Upper lobe of left lung (tissue), 6 donors: ENCODE measurements around the gene CDPF1. TPM values are rescaled to one million over a fixed set of nuclear protein-coding genes. Genes with fewer than 3 reads are reported as not detected.

ENCODE experiments used
- ATAC-seq, 2 donors: fragments of 200-7000 bp; cut with Tn5 transposase; one replicate each; pipeline ENCODE4 v1.9.1; 2022; ENCODE audit warnings: mild to moderate bottlenecking in 2 of 2, moderate library complexity in 2 of 2; ENCODE audit not compliant: low FRiP score in 2 of 2
- DNase-seq, 2 donors: peaks; one replicate each; pipeline ENCODE4 v3.0.0-alpha.2; 2019 to 2020
- H3K27ac ChIP-seq, 4 donors: fragments of 200-600 bp; sonication (generic); one replicate each; pipeline ENCODE4 v1.5.1; 2016 to 2019
- H3K27me3 ChIP-seq, 4 donors: fragments of 200-600 bp; sonication (generic); one replicate each; pipeline ENCODE4 v1.5.1; 2017 to 2019
- H3K36me3 ChIP-seq, 4 donors: fragments of 200-600 bp; sonication (generic); one replicate each; pipeline ENCODE4 v1.5.1; 2016 to 2019
- H3K4me1 ChIP-seq, 4 donors: fragments of 200-600 bp; sonication (generic); one replicate each; pipeline ENCODE4 v1.5.1; 2018 to 2019
- H3K4me3 ChIP-seq, 4 donors: fragments of 200-600 bp; sonication (generic); one replicate each; pipeline ENCODE4 v1.5.1; 2017 to 2019; ENCODE audit warnings: mild to moderate bottlenecking in 2 of 4, moderate library complexity in 1 of 4
- H3K9me3 ChIP-seq, 4 donors: fragments of 200-600 bp; sonication (generic); one replicate each; pipeline ENCODE4 v1.5.1; 2018 to 2019
- EP300 ChIP-seq, 4 donors: sonication (generic); formaldehyde crosslinking; IDR thresholded peaks; one replicate each; pipeline ENCODE4 v1.5.1; 2017; ENCODE audit warnings: antibody characterized with exemption in 4 of 4, control low read depth in 2 of 4
- POLR2A ChIP-seq, 4 donors: fragments of 450-650 bp; IDR thresholded peaks; one replicate each; pipeline ENCODE4 v1.5.1; 2016 to 2017; ENCODE audit warnings: antibody characterized with exemption in 4 of 4, mild to moderate bottlenecking in 2 of 4
- POLR2AphosphoS5 ChIP-seq, 2 donors: sonication (generic); formaldehyde crosslinking; IDR thresholded peaks; one replicate each; pipeline ENCODE4 v1.5.1; 2017; ENCODE audit warnings: antibody characterized with exemption in 2 of 2
- WGBS, 2 donors: methylation state at CpG; one replicate each; pipeline ENCODE4 v1.1.5; 2017 to 2018; 5-methylcytosine and 5-hydroxymethylcytosine counted together
- total RNA-seq, 6 donors: library from RNA; depleted of rRNA in 4 of 6; stranded (reverse); fragments of >200 nt in 4 of 6; gene quantifications; one replicate each; pipeline versions ENCODE4 v1.1.0 to v1.2.1, GENCODE V29; 2016 to 2021
- TF ChIP-seq, protein P1 (sequence below), 6 experiments: fragments of 450-650 bp in 4 of 6; fragments of 200-600 bp in 2 of 6; sonication (generic) in 2 of 6; IDR thresholded peaks; one replicate each; pipeline ENCODE4 v1.5.1; 2016 to 2019; ENCODE audit warnings: antibody characterized with exemption in 6 of 6
- donor health status: DM: no; HTN: no; CAD: no; lungs with moderate emphysema.
- donor health status: DM: no; HTN: yes; CAD: no; lungs with severe emphysema.

The CDPF1 gene
- total RNA-seq, 6 donors from 2014 or later, result 6.8 to 22.9 (median 11.2) TPM

DNA sequence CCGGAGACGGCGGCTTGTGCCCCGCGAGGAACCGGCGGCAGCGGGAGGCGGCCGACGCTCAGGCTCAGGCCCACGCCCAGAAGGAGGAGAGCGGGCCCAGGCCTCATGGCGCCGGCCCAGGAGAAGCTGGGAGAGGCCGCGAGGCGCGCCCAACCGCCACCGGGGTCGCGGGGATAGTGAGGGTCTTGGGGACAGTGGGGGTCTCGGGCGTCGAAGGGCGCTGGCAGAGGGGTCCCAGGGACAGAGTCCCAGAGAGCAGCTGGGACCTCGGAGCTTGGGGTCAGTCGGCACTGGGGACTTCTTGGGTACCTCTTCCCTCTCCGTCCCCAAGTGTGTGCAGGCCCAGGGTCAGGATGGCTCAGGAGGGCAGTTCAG lies 13.1 kb upstream of the CDPF1 start, which contains the start of gene PKDREJ:
Gene PKDREJ, minus strand, starts transcription at position 128 of the 375 bp plus-strand sequence. Its CDS starts 21 bp downstream, at position 107.
- WGBS, 2 donors, result 61 to 73% methylated on average over 23 to 29 of the region's 30 CpGs

DNA sequence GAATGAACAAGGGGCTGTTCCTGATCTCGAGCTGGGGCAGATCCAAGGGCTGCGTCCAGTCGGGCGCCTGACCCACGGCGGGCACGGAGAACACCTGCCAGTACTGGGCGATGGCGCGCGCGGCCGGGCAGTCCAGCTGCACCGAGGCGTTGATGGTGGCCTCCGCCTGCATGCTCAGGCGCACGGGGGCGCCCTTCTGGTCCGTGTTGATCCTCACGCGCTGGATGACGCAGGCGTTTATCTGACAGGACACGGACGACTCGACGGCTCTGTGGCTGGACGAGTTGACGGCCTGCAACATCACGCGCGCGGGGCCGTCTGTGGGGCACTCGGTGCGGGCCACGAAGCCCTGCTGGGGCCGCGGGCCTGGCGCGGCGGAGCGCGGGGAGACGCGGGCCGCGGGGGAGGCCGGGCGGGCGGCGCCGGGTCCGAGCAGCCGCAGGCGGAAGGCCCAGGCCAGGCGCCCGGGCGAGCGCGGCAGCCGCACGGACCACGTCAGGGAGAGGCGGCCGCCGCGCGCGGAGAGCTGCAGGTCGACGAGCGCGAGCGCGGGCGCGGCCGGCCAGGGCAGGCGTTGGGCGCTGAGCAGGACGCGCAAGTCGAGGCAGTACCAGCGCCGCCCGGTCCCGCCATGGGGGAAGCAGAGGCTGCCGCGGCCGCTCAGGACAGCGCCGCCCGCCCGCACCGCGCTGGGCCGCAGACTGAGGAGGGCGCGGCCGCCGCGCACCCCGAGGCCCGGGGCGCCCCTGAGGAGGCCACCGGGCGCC lies 12.5 kb upstream of the CDPF1 start:
- TF ChIP-seq, protein P1, sequence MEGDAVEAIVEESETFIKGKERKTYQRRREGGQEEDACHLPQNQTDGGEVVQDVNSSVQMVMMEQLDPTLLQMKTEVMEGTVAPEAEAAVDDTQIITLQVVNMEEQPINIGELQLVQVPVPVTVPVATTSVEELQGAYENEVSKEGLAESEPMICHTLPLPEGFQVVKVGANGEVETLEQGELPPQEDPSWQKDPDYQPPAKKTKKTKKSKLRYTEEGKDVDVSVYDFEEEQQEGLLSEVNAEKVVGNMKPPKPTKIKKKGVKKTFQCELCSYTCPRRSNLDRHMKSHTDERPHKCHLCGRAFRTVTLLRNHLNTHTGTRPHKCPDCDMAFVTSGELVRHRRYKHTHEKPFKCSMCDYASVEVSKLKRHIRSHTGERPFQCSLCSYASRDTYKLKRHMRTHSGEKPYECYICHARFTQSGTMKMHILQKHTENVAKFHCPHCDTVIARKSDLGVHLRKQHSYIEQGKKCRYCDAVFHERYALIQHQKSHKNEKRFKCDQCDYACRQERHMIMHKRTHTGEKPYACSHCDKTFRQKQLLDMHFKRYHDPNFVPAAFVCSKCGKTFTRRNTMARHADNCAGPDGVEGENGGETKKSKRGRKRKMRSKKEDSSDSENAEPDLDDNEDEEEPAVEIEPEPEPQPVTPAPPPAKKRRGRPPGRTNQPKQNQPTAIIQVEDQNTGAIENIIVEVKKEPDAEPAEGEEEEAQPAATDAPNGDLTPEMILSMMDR (IDR thresholded peaks at IDR 0.05), result peak in 5 of 6 experiments; percentile 34 to 55 (median 43)
- TF ChIP-seq POLR2A (IDR thresholded peaks at IDR 0.05), result peak in 1 of 4 donors; percentile 30
- no peak for TF ChIP-seq EP300 (IDR thresholded peaks at IDR 0.05)
- TF ChIP-seq POLR2AphosphoS5 (IDR thresholded peaks at IDR 0.05), result peak; percentile 33 to 51
- peak overlapping the region in 3 of 4 donors; percentile 39 to 44 (median 42) for H3K4me3 ChIP-seq

More for the DNA sequence above, 13.1 kb upstream of the CDPF1 start, which contains the start of gene PKDREJ:
- peak within 1 kb of the TSS in 1 of 4 donors; percentile 56 for H3K27ac ChIP-seq
- DNase-seq, result no peak
- ATAC-seq, result no peak
- no peaks in the 10 kb centered on the region for H3K36me3 ChIP-seq
- peaks cover 0 to 21% (median 14%) of the 10 kb centered on the region in 4 donors for H3K4me1 ChIP-seq
- H3K27me3 ChIP-seq, result no peaks in the 10 kb centered on the region
- H3K4me3 ChIP-seq, result peak within 1 kb of the TSS in 3 of 4 donors; percentile 39 to 44 (median 42)
- TF ChIP-seq POLR2A (IDR thresholded peaks at IDR 0.05), result no peak
- no peak for TF ChIP-seq POLR2AphosphoS5 (IDR thresholded peaks at IDR 0.05)
- TF ChIP-seq EP300 (IDR thresholded peaks at IDR 0.05), result no peak
- TF ChIP-seq, protein P1 (IDR thresholded peaks at IDR 0.05), result no peak
- H3K9me3 ChIP-seq, result no peaks in the 10 kb centered on the region

DNA sequence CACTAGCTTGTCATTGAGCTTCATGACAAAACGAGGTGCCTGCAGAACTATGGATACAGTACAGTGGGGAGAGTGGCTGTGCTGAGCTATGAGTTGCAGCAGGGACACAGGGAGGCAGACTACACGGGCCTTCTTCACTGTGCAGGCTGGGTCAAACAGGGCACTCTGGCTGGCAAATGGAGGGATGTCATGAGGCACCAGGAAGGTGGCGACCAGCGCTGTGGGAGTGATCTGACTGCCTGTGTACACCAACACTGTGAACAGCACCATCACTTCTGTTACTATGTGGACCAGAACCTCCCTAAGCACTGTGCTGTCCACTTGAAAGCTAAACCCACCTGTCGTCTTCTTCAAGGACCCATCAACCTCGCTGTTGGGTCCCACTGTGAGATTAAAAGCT lies 9.9 kb upstream of the CDPF1 start:
- ATAC-seq, result no peak
- H3K9me3 ChIP-seq, result no peaks in the 10 kb centered on the region
- H3K4me1 ChIP-seq, result peaks cover 0 to 8% (median 4%) of the 10 kb centered on the region in 4 donors
- no peak overlapping the region for H3K4me3 ChIP-seq
- no peak overlapping the region for H3K27ac ChIP-seq
- DNase-seq, result no peak
- no peaks in the 10 kb centered on the region for H3K36me3 ChIP-seq
- no peaks in the 10 kb centered on the region for H3K27me3 ChIP-seq
- 79 to 88% methylated on average over 6 of the region's 6 CpGs for WGBS, 2 donors
- TF ChIP-seq EP300 (IDR thresholded peaks at IDR 0.05), result no peak
- TF ChIP-seq, protein P1 (IDR thresholded peaks at IDR 0.05), result no peak
- TF ChIP-seq POLR2A (IDR thresholded peaks at IDR 0.05), result no peak
- no peak for TF ChIP-seq POLR2AphosphoS5 (IDR thresholded peaks at IDR 0.05)

More for the DNA sequence above, 12.5 kb upstream of the CDPF1 start:
- Histone ChIP-seq H3K9me3 (no peaks in the 10 kb centered on the region), H3K4me1 (peaks cover 0 to 17% (median 13%) of the 10 kb centered on the region in 4 donors), H3K27me3 (no peaks in the 10 kb centered on the region), H3K27ac (peak overlapping the region in 1 of 4 donors; percentile 56), H3K36me3 (no peaks in the 10 kb centered on the region)
- DNase-seq (peak; percentile 84 to 90), ATAC-seq (peak; percentile 57 to 77)
- 6 to 33% methylated on average over 19 to 27 of the region's 109 CpGs for WGBS, 2 donors

DNA sequence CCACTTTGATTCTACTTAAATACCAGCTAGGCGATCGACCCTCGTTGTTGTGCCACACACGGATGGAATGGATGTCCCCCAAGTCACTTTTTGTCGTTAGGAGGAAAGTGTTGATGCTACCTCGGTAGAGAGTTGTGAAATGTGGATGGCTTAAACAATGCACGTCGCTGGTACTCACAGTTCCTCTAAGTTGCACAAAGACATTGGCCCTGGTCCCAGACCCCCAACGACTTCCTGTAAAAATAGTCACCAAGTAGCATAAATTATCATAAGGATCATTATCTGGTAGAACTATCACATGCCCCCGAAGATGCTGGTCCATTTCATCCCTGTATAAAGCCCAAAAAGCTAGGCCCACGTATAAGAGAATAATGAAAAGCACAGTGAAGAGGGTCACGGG lies 9.3 kb upstream of the CDPF1 start:
- TF ChIP-seq POLR2AphosphoS5 (IDR thresholded peaks at IDR 0.05), result no peak
- TF ChIP-seq EP300 (IDR thresholded peaks at IDR 0.05), result no peak
- WGBS, 2 donors, result 61 to 70% methylated on average over 12 of the region's 12 CpGs
- no peaks in the 10 kb centered on the region for H3K27me3 ChIP-seq
- no peak overlapping the region for H3K4me3 ChIP-seq
- H3K36me3 ChIP-seq, result no peaks in the 10 kb centered on the region
- peaks cover 0 to 8% (median 4%) of the 10 kb centered on the region in 4 donors for H3K4me1 ChIP-seq
- DNase-seq (no peak), ATAC-seq (no peak)
- H3K27ac ChIP-seq, result no peak overlapping the region
- H3K9me3 ChIP-seq, result no peaks in the 10 kb centered on the region

DNA sequence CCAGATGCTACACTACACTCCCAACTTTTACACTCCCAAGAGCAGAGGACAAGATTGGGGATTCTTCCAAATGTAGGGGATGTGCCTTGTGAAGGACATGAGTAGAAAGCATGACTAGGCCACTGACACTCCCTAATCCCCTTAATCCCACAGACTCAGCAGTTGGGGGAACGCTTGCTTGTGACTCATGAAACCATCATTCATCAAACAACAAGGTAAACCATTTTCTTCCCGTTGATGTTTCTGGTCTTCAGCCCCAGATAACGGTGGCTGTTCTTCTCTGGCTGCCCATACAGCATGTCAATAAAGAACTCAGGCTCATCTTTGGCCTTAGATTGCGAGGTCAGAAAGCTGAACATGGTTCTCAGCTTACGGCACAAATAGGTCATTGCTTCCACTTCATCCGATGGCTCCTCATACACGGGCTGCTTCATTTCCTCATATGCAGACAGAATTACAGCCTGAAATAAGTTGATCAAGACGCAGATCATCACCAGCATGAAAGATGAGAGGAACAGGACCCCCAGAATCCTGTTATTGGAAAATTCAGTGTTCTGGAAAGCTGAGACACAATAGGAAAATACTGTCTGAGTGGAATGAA lies 6.4 kb upstream of the CDPF1 start:
- ATAC-seq (no peak), DNase-seq (no peak)
- H3K36me3 ChIP-seq, result no peaks in the 10 kb centered on the region
- no peak for TF ChIP-seq POLR2AphosphoS5 (IDR thresholded peaks at IDR 0.05)
- no peak for TF ChIP-seq EP300 (IDR thresholded peaks at IDR 0.05)
- TF ChIP-seq POLR2A (IDR thresholded peaks at IDR 0.05), result no peak
- TF ChIP-seq, protein P1 (IDR thresholded peaks at IDR 0.05), result no peak
- H3K27ac ChIP-seq, result no peak overlapping the region
- H3K9me3 ChIP-seq, result no peaks in the 10 kb centered on the region
- H3K4me1 ChIP-seq, result peaks cover 0 to 3% (median 2%) of the 10 kb centered on the region in 4 donors
- no peak overlapping the region for H3K4me3 ChIP-seq
- 87 to 88% methylated on average over 8 of the region's 8 CpGs for WGBS, 2 donors
- no peaks in the 10 kb centered on the region for H3K27me3 ChIP-seq
